GM11168 (cell line): ENCODE results near the gene SPATA31D1.

Experiments
- in situ Hi-C: fragments of 300-500 bp; cut with MboI; formaldehyde crosslinking; loops from one replicate; pipeline ENCODE4 v1.12.0; 2022; ENCODE audit warnings: low sequenced_read_pairs; ENCODE audit not compliant: unreplicated experiment

Gene SPATA31D1

DNA sequence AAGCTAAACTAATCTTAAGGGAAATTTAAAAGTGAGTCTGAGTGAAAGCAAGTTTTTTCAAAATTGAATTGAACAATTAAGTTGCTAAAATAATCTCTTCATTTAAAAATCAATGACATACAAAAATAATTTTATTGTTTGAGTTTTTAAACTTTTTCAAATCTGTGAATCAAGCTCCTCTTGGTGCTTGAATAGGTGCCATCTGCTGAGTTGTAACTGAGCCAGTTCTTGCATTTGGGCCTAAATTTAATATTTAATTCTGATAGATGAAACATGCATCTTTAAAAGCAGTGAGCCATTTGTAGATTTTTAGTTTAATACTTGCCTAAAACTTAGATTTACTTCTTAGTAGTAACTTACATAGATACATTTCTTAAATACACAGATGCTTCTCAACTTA lies 31.8 kb downstream of the SPATA31D1 start:
- in situ Hi-C loops = no loop called here

GRCh38 chr9:82021198-82021597 lies 32.6 kb downstream of the SPATA31D1 start:
- in situ Hi-C loops = no loop called here

GRCh38 chr9:82022121-82022520 lies 33.5 kb downstream of the SPATA31D1 start:
- in situ Hi-C loops = no loop called here

DNA sequence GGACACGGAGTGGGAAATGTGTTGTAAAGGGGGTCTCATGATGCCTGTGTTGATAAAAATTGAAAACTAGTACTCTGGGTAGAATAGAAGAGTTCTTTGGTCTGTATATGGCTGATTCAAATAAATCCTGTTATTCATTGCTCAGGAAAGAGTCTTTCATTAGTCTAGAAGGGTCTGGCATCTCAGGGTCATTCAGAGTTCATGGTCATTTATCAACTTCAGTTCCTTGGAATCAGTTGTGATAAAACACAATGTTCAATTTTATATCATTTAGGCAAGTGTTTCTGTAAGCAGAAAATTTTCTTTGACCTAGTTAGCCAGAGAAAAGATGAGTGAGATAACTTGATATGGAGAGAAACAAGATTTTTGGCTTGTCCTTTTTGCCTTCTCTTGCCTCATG lies 36.3 kb downstream of the SPATA31D1 start:
- in situ Hi-C loops = no loop called here

DNA sequence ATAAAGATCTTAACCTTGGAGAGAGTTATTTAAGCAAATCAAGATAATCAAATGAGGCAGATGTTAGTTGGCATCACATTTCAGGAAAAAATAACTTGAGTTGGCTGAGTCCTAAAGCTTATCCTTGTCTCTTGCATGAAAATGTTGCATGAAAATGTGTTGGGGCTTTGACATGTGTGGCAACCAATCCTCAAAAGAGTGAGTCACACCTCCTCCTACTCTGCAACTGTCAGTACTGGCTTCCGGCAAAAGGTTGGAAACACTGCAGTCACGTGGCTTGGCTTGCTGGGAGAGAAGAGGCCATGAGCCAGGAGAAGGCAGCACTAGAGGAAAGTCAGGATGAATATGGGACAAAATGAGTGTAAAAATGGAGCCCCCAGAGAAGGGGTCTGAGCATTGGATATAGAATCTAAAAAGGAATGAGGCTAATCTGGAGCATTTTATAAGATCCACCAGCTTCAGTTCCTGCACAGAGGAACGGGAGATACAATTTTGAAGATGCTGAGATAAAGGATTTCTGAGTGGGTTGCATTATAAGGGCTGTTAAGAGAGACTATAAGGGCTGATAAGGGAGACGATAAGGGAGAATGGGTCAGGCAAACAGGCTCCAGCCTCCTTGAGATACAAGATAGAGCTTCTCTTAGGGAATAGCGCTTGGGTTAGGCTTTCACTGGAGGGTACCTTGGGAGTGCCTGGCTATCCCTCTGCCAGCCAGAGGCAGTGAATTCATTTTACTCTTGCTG lies 43.1 kb downstream of the SPATA31D1 start:
- in situ Hi-C loops = no loop called here

- in situ Hi-C loops = no loop called here
These were observed 46.6 kb downstream of the SPATA31D1 start for GRCh38 chr9:82034956-82035731.

- in situ Hi-C loops = no loop called here
These were observed 47.5 kb downstream of the SPATA31D1 start for GRCh38 chr9:82036086-82036485.

- in situ Hi-C loops = no loop called here
These were observed 48.6 kb downstream of the SPATA31D1 start for GRCh38 chr9:82037126-82037525.

DNA sequence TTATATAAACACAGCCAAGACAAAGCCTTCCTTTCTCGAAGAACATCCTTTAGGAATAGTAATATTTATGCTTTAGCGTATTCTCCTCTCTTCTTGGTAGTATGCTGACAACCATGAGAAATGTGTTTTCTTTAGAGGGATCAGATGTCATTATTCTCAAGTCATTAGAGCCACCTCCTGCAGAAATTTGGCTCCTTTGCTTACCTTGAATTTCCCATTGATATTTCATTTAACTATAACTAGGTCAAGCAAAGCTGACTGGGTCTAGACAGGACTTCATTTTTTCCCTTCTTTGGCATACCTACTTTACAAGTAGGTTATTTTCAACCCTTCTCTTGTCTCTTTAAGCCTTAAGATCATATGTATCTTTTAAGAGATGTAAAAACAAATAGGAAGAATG lies 50.3 kb downstream of the SPATA31D1 start:
- in situ Hi-C loops = no loop called here
